DMS79 (cell line): ENCODE results near the gene STX18.

ENCODE experiments used
- DNase-seq: peaks from one replicate; lab custom pipeline; 2025; lab: John Stamatoyannopoulos, UW

STX18 gene

DNA sequence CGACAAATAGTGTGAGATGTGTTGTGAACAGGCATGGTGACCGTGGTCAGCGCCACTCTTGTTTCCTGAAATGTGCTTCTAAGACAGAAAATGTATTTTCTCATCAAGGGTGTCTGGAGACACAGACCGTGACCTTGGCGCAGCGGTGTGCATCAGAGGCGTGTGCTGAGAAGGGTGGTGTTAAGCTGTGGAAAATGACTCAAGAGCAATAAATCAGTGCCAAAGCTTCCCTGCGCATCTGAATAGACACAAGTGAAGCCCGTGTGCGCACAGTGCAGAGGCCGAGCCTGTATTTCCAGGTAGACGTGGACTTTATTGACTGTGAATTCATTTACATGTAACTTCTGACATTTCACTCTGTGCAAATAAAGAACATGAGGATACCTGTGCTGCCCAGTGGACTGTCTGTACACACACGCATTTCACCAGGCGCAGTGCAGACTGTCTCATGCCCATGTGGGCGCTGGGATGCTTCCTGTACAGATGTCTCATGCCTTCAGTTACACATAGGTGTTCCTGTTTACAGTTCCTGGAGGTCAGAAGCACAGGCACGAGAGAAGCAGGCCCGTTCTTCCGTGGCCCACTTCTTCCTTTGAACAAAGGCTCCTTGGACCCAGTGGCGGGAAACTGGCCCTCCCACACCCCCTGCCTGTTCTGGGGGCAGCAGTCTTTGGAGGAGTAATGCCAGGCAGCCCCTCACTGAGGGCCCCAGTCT lies 123.0 kb downstream of the STX18 start:
- DNase-seq, result no peak

DNA sequence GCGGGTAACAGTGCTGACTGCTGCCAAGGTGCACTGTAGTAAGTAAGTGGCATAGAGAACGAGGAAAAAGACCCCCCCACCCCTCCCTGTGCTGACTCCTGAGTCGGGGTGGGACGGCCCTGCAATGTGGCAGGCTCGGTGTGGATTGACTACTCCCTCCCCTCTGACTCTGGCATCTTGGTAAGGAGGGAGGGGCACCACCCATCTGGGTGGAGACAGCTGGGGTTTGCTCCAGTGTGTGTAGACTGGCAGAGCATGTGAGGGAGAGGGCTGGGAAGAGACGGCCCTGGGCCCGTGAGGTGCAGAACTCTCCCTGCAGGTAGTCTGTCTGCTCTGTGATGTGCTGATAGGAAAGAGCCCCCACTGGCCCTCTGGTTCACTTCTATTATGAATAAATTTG lies 124.0 kb downstream of the STX18 start:
- DNase-seq, result peak; percentile 15

DNA sequence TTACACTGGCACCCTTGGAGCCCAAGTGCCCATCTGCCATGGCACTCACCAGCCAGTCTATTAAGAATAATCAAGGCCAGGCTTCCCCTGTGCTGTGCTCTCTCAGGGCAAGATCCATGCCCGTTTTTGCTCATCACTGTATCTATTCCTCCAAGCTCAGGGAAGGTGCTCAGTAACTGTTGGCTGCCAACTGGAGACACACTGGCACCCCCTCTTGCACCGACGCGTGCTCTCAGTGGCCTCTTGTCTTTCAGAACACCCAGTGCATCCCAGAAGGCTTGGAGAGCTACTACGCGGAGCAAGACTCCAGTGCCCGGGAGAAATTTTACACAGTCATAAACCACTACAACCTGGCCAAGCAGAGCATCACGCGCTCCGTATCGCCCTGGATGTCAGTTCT lies 124.9 kb downstream of the STX18 start:
- no peak for DNase-seq

DNA sequence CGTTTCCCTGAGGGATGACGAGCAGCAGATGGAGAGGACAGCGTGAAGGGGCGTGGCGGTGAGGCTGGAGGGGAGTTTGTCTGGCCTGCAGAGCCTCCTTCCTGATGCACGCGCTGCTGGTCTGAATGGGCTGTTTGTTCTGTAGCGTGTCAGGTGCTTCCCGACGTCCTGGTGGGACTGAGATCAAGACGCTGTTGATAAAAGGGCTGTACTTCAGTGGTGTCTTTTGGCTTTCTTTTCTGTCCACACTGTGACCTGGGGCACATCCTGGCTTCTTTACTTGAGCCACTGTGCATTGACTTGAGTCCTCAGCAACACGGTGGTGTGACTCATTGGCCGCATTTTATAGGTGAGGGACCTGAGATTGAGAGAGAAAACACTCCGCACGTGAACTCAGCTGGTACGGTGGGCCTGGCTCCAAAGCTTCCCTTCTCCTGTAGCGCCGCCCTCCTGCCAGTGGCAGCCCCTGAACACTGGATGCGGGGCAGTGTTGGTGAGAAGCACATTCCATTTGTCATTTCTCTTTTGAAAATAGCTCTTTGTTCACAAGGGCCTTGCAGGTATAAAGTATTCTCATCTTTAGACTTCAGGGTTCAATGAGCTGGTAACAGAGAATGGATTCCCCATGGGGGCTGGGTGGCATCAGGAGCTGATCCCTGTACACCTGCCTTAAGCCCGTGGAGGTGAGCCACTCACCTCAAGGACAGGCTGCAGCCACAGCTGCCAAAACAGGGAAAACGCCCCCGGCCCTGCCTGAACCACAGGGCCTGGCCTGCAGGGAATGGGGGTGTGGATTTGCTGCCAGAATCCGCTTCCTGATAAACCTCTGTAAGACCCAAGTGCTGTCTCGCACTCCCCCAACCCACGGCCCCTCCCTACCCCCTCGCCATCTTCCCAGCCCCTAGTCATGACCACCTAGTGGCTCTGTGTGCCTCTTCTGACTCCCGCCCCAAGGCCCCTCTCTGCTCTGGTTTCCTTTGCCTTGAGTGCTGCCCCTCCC lies 125.7 kb downstream of the STX18 start:
- peak; percentile 64 for DNase-seq

DNA sequence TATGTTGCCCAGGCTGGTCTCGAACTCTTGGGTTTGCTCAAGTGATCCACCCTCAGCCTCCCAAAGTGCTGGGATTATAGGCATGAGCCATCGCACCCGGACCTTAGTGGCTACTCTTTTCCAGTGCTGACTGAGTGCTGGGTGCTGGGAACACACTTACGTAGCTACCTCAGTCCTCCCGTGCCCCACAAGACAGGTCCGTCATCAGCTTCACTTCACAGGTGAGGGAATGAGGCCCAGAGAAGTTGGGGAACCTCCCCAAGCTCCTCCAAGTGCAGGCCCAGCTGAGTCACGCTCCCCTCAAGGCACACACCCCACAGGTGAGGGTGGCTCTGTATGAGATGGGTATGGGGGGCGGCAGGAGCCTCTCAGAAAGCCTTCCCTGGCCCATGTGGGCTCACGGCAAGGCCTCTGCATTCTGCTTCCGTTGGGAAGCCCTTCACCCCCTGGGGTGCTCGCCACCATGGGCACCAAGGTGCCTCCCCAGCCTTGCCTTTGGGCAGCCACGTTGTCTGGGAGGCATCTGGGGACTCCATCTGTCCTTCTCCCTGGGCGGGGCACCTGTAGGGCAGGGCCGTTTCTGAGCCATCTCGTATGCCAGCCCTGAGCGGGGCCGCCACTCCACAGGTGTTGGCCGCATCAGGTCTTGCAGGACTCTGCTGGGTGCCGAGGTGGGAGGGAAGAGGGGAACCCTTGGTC lies 126.6 kb downstream of the STX18 start:
- no peak for DNase-seq

DNA sequence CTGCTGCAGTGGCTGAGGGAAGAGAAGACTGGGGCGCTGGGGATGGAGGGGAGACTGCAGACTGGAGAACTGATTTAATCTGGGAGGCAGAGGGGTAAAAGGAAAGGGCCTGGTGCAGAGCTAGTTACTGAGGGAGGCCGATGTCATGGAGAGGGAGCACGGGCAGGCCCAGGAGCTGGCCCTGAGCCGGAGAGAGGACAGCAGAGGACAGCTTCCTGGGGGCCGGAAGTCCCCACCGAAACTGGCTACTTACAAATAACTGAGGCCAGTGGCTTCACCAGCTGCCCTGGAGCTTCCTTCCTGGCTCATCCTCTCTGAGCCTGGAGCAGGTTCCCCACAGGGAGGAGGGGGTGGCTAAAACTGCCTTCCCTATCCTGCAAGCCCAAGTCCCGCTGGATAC lies 128.0 kb downstream of the STX18 start:
- no peak for DNase-seq

DNA sequence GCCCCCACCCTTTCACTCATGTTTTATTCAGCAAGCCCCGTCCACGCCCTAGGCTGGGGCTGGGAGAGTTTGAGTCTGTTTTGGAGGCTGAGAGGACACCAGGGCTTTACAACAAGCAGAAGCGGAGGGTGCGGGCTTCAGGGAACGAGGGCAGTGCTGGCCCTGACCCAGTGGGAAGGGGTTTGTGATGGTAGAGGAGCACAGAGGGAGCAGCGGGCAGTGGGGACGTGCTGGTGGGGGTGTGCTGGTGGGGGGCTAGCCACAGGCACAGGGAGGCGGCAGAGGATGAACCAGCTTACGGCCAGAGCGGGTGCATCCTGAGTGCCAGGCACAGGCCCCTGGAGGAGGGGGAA lies 128.5 kb downstream of the STX18 start:
- DNase-seq, result no peak

DNA sequence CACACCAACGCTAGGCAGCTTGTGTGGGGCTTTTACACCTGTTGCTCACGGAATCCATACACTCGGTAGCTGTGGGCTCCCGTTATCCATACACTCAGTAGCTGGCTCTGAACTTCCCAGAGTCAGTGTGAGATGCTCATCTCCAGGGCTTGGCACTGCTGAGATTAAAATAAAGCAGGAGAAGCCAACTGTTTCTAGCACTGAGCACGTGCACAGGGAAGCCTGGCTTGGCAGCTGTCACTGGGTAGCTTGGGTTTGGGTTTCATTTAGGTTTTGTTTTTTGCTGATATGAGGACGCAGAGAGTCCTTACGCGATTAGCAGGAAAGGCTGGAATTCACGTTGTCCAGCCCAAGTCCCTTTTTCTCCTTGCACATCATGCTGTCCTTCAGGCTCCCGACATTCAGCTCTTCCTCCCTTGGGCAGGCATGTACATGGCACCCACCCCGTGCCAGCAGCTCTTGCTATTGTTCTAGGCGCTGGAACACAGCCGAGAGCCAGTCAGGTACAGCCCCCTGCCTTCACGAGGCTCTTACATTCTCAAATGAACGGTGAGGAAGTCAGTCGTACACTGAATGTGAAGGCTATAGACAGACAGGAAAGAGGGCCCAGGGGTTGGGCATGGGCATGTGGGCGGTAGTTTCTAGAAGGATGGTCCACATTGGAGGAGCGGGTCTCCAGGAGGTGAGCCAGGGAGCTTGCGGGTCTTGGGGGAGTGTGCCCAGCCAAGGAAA lies 129.0 kb downstream of the STX18 start:
- no peak for DNase-seq

DNA sequence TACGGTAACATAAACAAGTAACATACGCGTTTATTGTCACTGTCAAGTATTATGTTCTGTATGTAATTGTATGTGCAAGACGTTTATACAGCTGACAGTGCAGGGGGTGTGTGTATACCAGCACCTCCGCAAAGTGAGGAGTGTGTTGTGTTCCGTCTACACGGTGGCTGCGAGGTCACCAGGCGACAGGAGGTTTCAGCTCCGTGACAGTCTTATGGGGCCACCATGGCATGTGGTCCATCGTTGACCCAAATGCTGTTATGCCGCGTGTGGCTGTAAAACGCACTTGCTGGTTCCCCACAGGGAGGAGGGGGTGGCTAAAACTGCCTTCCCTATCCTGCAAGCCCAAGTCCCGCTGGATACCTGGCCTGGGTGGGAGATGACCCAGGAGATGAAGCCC lies 129.9 kb downstream of the STX18 start:
- DNase-seq, result no peak

DNA sequence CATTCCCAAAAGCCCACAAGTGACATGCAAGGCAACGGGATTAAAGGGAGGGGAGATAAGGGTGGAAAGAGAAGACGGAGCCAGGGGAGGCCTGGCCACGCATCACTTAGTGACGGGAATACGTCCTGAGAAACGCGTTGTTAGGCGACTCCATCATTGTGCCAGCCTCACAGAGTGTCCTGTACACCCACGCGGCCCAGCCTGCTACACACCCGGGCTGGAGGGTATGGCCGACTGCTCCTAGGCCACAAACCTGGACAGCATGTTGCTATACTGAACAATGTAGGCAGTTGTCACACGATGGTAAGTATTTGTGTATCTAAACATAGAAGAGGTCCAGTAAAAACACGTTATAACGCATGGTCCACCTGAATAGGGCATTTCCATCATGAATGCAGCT lies 131.6 kb downstream of the STX18 start:
- no peak for DNase-seq

DNA sequence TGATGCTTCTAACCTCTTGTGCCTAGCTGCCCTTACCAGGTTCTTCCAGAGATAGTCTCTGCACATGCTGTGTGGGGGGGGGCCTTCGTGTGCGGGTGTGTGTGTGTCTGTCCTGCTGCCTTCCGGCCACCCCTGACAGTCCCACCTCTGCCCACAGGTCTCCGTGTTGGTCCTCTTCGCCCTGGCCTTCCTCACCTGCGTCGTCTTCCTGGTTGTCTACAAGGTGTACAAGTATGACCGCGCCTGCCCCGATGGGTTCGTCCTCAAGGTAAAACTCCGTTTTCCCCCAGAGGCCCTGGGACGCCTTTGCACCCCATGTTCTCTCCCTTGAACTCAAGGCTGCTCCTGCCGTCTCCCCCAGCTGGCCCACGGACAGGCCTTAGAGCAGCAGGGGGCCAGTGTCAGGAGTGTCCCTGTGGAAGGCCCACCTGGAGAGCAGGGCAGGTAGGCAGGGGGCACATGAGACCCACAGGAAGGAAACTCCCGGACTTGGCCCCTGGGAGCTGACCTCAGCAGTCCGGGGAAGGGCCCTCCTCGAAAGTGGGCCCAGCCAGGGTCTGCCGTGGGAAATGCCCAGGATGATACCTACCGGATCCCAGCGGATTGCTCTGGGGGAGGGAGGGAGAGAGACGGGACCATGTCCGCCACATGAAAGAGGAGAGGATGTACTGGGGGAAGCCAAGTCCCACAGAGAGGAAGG lies 132.3 kb downstream of the STX18 start:
- DNase-seq, result no peak

DNA sequence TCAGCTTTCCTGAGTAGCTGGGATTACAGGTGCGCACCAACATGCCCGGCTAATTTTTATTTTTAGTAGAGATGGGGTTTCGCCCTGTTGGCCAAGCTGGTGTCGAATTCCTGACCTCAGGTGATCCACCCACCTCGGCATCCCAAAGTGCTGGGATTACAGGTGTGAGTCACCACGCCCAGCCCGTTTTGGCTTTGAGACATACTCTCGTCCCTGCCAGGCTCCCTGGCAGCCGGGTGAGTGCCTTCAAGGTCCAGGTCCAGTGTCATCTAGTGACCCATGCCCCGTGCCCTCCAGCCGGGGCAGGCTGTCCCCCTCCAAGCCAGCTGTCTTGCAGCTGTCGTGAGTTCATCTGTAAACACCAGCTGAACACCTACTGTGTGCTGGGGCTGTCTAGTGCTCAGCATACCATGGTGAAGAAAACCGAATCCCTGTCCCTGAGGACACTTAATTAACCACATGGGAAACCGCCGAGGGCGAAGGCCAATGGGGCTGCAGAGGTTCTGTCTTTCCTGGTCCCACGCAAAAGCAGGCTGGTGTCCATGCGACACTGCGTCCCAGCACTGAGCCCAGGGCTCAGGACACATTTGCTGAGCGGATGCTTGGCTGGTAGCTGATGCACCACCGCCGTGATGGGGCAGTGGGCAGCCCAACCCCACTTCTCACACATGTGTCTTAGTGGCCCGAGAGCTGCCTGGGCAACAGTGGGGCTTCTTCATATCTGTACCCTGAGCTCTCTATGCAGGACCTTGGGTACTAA lies 133.1 kb downstream of the STX18 start:
- DNase-seq, result no peak

DNA sequence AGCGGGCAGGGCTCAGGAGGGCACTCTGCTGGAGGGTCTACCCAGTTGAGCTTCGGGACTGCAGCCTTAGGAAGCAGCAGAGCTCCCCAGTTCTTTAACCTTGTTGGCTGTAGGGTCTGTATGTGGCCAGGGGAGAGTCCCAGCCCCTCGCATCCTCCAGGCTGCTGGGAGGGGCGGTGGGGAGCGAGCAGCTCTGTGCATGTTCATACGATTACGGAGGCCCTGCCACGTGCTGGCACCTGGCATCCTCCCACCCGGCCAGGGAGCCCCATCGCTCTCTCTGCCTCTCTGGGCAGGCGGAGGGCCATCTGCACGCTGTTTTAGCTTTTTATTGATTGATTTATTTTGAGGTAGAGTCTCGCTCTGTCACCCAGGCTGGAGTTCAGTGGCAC lies 133.7 kb downstream of the STX18 start:
- no peak for DNase-seq

DNA sequence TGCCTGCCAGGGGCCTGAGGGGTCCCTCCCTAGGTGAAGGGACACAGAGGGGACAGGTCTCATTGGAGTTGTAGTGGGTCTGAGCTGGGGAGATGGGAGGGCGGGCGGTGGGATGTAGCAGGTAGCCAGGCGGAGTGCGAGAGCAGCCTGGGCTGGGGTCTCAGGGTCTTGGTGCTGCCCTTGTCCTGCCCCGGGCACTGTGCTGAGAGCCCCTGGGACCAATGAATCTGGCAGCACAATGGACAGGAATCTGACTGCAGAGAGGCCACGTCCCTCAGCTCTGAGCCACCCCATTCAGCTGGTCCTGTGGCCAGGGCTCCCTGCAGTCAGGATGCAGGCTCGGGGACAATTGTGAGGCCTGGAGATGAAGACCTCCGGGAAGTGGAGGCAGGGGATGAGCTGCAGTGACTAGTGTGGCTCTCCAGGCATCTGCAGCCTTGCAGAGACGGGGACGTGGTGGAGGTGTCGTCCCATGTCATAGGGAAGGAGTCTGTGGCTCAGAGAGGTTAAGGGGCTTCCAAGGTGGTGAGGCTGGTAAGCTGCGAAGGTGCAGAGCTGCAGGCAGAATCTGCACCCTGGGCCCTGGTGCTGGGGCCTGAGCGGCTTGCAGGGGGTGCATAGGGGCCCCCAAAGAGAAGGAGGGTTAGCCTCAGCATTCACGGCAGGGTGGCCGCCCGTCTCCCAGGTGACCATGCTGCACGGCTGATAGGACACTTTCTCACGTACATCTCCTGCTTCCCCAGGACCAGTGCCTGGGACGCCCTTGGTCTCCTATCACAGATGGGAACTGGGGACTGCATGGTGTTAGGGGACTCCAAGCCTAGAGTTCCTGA lies 134.3 kb downstream of the STX18 start:
- no peak for DNase-seq

DNA sequence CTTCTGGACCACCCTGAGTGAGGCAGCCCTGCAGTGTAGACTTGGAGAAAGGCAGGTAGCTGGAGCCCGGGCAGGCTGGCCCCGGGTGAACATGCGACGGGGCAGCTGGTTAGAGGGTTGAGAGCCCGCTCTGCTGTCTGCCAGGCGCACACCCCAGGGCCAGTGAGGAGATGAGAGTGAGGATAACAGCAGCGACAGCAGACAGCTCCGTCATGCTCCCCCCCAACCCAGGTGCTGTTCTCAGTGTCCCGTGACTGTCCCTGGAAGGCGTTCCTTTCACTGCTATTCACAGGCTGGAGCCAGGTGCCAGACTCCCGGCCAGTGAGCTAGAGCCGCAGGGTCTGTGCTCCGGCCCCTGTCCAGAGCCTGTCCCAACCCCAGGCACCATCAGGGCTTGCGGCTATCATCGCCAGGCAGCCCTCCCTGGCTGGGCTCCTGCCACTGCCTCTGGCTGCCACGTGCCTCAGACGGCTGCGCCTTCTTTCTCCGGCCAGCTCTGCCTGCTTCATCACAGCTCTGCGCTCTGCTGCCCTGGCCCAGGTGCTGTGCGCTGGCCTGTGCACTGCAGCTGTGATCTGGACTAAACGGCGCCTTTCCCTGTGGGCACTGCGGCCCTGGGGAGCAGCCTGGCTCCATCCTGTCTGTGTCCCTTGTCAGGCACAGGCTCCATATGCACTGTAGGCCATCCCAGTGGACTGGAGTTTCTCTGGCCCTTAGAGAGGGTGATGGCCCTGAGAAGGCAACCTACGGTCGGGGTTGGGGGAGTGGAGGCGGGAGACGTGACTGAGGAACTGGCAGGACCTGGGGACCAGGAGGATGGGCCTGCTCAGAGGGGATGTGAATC lies 135.2 kb downstream of the STX18 start:
- no peak for DNase-seq

DNA sequence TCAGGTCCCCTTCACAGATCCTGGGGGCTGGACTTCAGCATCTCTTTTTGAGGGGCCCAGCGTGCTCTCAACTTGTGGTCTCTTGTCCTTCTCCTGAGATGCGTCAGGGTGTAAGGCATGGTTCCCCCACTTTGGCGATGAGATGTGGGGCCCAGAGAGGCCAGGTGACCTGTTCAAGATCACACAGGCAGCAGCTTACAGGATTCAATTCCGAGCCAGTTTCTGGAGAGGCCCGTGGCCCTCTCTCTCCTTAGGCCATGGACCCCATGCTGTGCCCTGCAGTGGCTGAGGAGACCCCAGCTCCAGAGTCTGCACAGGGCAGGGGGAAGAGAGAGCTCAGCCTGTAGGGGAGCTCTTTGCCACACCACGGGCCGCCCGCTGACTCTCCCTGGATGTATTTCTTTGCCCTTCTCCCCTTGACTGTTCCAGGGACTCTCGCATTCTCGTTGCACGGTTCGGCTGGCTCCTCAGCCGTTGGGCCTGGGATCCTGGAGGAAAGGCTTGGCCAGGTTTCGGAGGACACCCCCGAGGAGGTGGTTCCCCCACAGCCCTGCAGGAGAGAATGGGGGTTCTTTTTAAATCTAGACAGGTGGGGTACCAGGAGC lies 136.4 kb downstream of the STX18 start:
- no peak for DNase-seq

DNA sequence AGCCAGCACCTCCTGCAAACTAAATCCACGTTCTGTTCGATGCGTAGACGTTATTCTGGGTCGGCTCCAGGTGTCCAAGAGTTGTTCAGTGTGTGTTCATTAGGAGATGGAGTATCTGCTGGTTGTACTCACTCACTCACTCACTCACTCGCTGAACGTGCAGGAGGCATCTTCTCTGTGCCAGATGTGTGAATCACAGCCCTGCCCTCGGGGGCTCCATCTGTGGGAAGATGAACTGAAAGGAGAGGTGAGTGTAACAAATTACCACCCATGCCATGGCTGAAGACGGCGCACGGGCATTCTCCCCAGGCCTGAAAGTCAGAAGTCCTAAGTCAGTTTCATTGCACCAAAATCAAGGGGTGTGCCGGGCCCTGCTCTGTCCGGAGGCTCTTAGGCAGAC lies 138.9 kb downstream of the STX18 start:
- no peak for DNase-seq

DNA sequence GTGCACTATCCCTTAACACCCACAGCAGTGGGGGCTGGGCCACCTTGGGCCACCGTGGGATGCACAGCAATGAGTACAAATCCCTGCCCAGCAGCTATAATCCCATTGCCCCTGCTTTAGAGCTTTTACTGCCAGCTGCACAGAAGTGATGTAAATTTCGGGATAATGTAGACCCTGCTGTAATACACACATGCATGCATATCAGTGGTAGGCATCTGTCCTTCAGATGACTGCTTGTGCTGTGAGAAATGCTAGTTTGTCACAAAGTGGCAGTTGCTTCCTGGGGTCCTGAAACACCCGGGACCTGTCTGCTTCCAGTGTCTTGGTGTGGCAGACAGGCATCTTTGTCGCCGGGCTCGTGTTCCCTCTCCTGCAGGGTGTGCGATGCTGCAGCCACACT lies 140.8 kb downstream of the STX18 start:
- DNase-seq, result no peak
